Muscle layer of duodenum (tissue), 2 donors: ENCODE measurements around the gene CD58.
A peak's percentile ranks its signal among the peaks of the same experiment; 100 is the strongest.

Source experiments
- H3K27ac ChIP-seq: one replicate; pipeline ENCODE4 v1.7.0; 2013; ENCODE audit warnings: mild to moderate bottlenecking, low read length
- H3K27me3 ChIP-seq: one replicate; pipeline ENCODE4 v1.7.0; 2013; ENCODE audit warnings: low read depth, mild to moderate bottlenecking, control low read depth, low read length
- H3K36me3 ChIP-seq, 2 donors: one replicate each; pipeline ENCODE4 v1.7.0; 2013; ENCODE audit warnings: low read length in 2 of 2, control low read depth in 1 of 2, mild to moderate bottlenecking in 1 of 2; ENCODE audit not compliant: insufficient read depth in 2 of 2, control insufficient read depth in 1 of 2
- H3K4me1 ChIP-seq, 2 donors: one replicate each; pipeline ENCODE4 v1.7.0; 2013; ENCODE audit warnings: low read length in 2 of 2, mild to moderate bottlenecking in 2 of 2, control low read depth in 1 of 2, moderate library complexity in 1 of 2; ENCODE audit not compliant: insufficient read depth in 2 of 2, control insufficient read depth in 1 of 2
- H3K4me3 ChIP-seq, 2 donors: one replicate each; pipeline ENCODE4 v1.7.0; 2013; ENCODE audit warnings: low read length in 2 of 2, low read depth in 1 of 2, mild to moderate bottlenecking in 1 of 2
- H3K9me3 ChIP-seq, 2 donors: one replicate each; pipeline ENCODE4 v1.7.0; 2013; ENCODE audit warnings: low read length in 2 of 2, control low read depth in 1 of 2, mild to moderate bottlenecking in 1 of 2; ENCODE audit not compliant: control insufficient read depth in 1 of 2
- donor health status: healthy.

Gene CD58

GRCh38 chr1:116485071-116485735 lies 85.6 kb downstream of the CD58 start:
- H3K9me3 ChIP-seq: no peaks in the 10 kb centered on the region
- H3K4me1 ChIP-seq: peaks cover 0 to 9% of the 10 kb centered on the region in 2 donors
- peak overlapping the region; percentile 49 for H3K27ac ChIP-seq
- no peaks in the 10 kb centered on the region for H3K27me3 ChIP-seq
- no peak overlapping the region for H3K4me3 ChIP-seq
- no peaks in the 10 kb centered on the region for H3K36me3 ChIP-seq

GRCh38 chr1:116483481-116484309 lies 87.1 kb downstream of the CD58 start:
- Histone ChIP-seq H3K27ac (no peak overlapping the region), H3K9me3 (no peaks in the 10 kb centered on the region), H3K36me3 (no peaks in the 10 kb centered on the region), H3K4me3 (no peak overlapping the region), H3K27me3 (no peaks in the 10 kb centered on the region), H3K4me1 (peaks cover 0 to 3% of the 10 kb centered on the region in 2 donors)

GRCh38 chr1:116482490-116482889 lies 88.3 kb downstream of the CD58 start:
- no peaks in the 10 kb centered on the region for H3K36me3 ChIP-seq
- H3K27ac ChIP-seq: no peak overlapping the region
- peaks cover 0 to 3% of the 10 kb centered on the region in 2 donors for H3K4me1 ChIP-seq
- H3K9me3 ChIP-seq: no peaks in the 10 kb centered on the region
- H3K27me3 ChIP-seq: no peaks in the 10 kb centered on the region
- H3K4me3 ChIP-seq: no peak overlapping the region

- peaks cover 0 to 3% of the 10 kb centered on the region in 2 donors for H3K4me1 ChIP-seq
- no peak overlapping the region for H3K27ac ChIP-seq
- no peak overlapping the region for H3K4me3 ChIP-seq
- H3K27me3 ChIP-seq: no peaks in the 10 kb centered on the region
- no peaks in the 10 kb centered on the region for H3K9me3 ChIP-seq
- no peaks in the 10 kb centered on the region for H3K36me3 ChIP-seq
Measured at GRCh38 chr1:116481934-116482333, 88.9 kb downstream of the CD58 start.

GRCh38 chr1:116478621-116479020 lies 92.2 kb downstream of the CD58 start:
- H3K4me1 ChIP-seq: no peaks in the 10 kb centered on the region
- no peak overlapping the region for H3K27ac ChIP-seq
- no peaks in the 10 kb centered on the region for H3K27me3 ChIP-seq
- H3K4me3 ChIP-seq: no peak overlapping the region
- H3K36me3 ChIP-seq: no peaks in the 10 kb centered on the region
- H3K9me3 ChIP-seq: no peaks in the 10 kb centered on the region

GRCh38 chr1:116477429-116477828 lies 93.4 kb downstream of the CD58 start:
- Histone ChIP-seq H3K27ac (peak overlapping the region; percentile 64), H3K4me3 (no peak overlapping the region), H3K9me3 (no peaks in the 10 kb centered on the region), H3K4me1 (no peaks in the 10 kb centered on the region), H3K36me3 (no peaks in the 10 kb centered on the region), H3K27me3 (no peaks in the 10 kb centered on the region)

GRCh38 chr1:116476321-116476720 lies 94.5 kb downstream of the CD58 start:
- Histone ChIP-seq H3K27ac (peak overlapping the region; percentile 64), H3K27me3 (no peaks in the 10 kb centered on the region), H3K4me1 (no peaks in the 10 kb centered on the region), H3K4me3 (no peak overlapping the region), H3K36me3 (no peaks in the 10 kb centered on the region), H3K9me3 (no peaks in the 10 kb centered on the region)

GRCh38 chr1:116475850-116476218 lies 95.0 kb downstream of the CD58 start:
- Histone ChIP-seq H3K27me3 (no peaks in the 10 kb centered on the region), H3K36me3 (no peaks in the 10 kb centered on the region), H3K27ac (peak overlapping the region; percentile 64), H3K9me3 (no peaks in the 10 kb centered on the region), H3K4me3 (no peak overlapping the region), H3K4me1 (no peaks in the 10 kb centered on the region)

GRCh38 chr1:116474921-116475849 lies 95.6 kb downstream of the CD58 start:
- no peak overlapping the region for H3K4me3 ChIP-seq
- H3K36me3 ChIP-seq: no peaks in the 10 kb centered on the region
- no peaks in the 10 kb centered on the region for H3K27me3 ChIP-seq
- no peaks in the 10 kb centered on the region for H3K9me3 ChIP-seq
- H3K27ac ChIP-seq: peak overlapping the region; percentile 74
- H3K4me1 ChIP-seq: no peaks in the 10 kb centered on the region

GRCh38 chr1:116472431-116472961 lies 98.3 kb downstream of the CD58 start:
- H3K27me3 ChIP-seq: no peaks in the 10 kb centered on the region
- no peaks in the 10 kb centered on the region for H3K9me3 ChIP-seq
- H3K4me1 ChIP-seq: no peaks in the 10 kb centered on the region
- H3K27ac ChIP-seq: no peak overlapping the region
- H3K4me3 ChIP-seq: no peak overlapping the region
- H3K36me3 ChIP-seq: no peaks in the 10 kb centered on the region

GRCh38 chr1:116471241-116471640 lies 99.6 kb downstream of the CD58 start:
- H3K4me3 ChIP-seq: no peak overlapping the region
- no peak overlapping the region for H3K27ac ChIP-seq

More at GRCh38 chr1:116471241-116471640, 99.6 kb downstream of the CD58 start:
- no peaks in the 10 kb centered on the region for H3K4me1 ChIP-seq
- H3K27me3 ChIP-seq: no peaks in the 10 kb centered on the region
- no peaks in the 10 kb centered on the region for H3K36me3 ChIP-seq
- H3K9me3 ChIP-seq: no peaks in the 10 kb centered on the region
